ENCODE data around the gene IMPG2.

DNA sequence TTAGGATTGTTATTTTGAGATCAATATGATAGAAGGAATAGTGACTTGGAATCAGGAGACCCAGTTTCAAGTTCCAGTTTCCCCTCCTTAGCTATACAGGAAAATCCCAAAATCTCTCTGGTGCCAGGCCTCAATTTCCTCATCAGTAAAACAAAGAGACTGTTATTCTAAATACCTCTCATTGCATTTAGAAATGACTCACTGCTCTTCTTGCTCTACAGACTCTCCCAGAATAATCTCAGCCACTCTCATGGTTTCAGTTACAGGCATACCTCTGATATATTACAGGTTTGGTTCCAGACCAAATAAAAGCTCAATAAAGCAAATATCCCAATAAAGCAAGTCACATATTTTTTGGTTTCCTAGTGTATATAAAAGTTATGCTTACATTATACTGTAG lies 28.3 kb downstream of the IMPG2 start:
- TF ChIP-seq, protein P1, sequence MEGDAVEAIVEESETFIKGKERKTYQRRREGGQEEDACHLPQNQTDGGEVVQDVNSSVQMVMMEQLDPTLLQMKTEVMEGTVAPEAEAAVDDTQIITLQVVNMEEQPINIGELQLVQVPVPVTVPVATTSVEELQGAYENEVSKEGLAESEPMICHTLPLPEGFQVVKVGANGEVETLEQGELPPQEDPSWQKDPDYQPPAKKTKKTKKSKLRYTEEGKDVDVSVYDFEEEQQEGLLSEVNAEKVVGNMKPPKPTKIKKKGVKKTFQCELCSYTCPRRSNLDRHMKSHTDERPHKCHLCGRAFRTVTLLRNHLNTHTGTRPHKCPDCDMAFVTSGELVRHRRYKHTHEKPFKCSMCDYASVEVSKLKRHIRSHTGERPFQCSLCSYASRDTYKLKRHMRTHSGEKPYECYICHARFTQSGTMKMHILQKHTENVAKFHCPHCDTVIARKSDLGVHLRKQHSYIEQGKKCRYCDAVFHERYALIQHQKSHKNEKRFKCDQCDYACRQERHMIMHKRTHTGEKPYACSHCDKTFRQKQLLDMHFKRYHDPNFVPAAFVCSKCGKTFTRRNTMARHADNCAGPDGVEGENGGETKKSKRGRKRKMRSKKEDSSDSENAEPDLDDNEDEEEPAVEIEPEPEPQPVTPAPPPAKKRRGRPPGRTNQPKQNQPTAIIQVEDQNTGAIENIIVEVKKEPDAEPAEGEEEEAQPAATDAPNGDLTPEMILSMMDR (IDR thresholded peaks at IDR 0.05): no peak
- no peak for TF ChIP-seq EP300 (IDR thresholded peaks at IDR 0.05)
- TF ChIP-seq POLR2A (IDR thresholded peaks at IDR 0.05): no peak
- no peak for TF ChIP-seq POLR2AphosphoS5 (IDR thresholded peaks at IDR 0.05)

Data from sigmoid colon (tissue), 4 donors.